CD4-positive, alpha-beta T cell (primary cell): ENCODE measurements around the gene MYRIP. TPM values are rescaled to one million over a fixed set of nuclear protein-coding genes. Genes with fewer than 3 reads are reported as not detected.

Experiments used
- ATAC-seq: fragments of 200-7000 bp; cut with Tn5 transposase; one replicate; pipeline ENCODE4 v1.10.0; 2022; ENCODE audit warnings: mild to moderate bottlenecking; ENCODE audit not compliant: poor library complexity
- CTCF ChIA-PET: fragments of 350-600 bp; sonication (Branson Sonifier 250); formaldehyde crosslinking; loops from one replicate; lab custom pipeline; 2021; ENCODE audit warnings: antibody characterized with exemption, inconsistent platforms; lab: Charles Lee
- POLR2A ChIA-PET: fragments of 350-600 bp; sonication (Branson Sonifier 250); formaldehyde crosslinking; loops from one replicate; lab custom pipeline; 2021; ENCODE audit warnings: antibody characterized with exemption, inconsistent platforms; lab: Charles Lee
- DNase-seq, 14 experiments: peaks; one replicate each; pipeline ENCODE4 v3.0.0-alpha.2; 2013 to 2020; ENCODE audit warnings: mixed read lengths in 2 of 14
- H3K27ac ChIP-seq, 2 donors: one replicate each; pipeline versions ENCODE4 v1.5.1 to v1.7.0; 2013; ENCODE audit warnings: low read length in 2 of 2, low read depth in 1 of 2, mild to moderate bottlenecking in 1 of 2
- H3K27me3 ChIP-seq, 2 experiments: 1 replicate in 1 of 2; 2 replicates in 1 of 2; pipeline versions ENCODE4 v1.6.1 to v1.7.0; 2013; ENCODE audit warnings: low read length in 2 of 2, control low read depth in 1 of 2, mild to moderate bottlenecking in 1 of 2, moderate library complexity in 1 of 2; ENCODE audit not compliant: insufficient read depth in 2 of 2, control insufficient read depth in 1 of 2
- H3K36me3 ChIP-seq: one replicate; pipeline ENCODE4 v1.6.1; 2013; ENCODE audit warnings: low read length, control low read depth; ENCODE audit not compliant: insufficient read depth
- H3K4me1 ChIP-seq: one replicate; pipeline ENCODE4 v1.6.1; 2013; ENCODE audit warnings: low read length, control low read depth; ENCODE audit not compliant: insufficient read depth
- H3K4me3 ChIP-seq: one replicate; pipeline ENCODE4 v1.5.1; 2013; ENCODE audit warnings: mild to moderate bottlenecking, low read length, moderate library complexity
- H3K9me3 ChIP-seq, 2 experiments: 1 replicate in 1 of 2; 2 replicates in 1 of 2; pipeline versions ENCODE4 v1.6.1 to v1.7.0; 2013; ENCODE audit warnings: low read length in 2 of 2, mild to moderate bottlenecking in 2 of 2, control low read depth in 1 of 2, moderate library complexity in 1 of 2; ENCODE audit not compliant: control insufficient read depth in 1 of 2, insufficient read depth in 1 of 2
- H3K27ac Mint-ChIP-seq: one replicate; pipeline ENCODE4 v1.8.0; 2020; ENCODE audit warnings: mixed read lengths
- H3K27me3 Mint-ChIP-seq: one replicate; pipeline ENCODE4 v1.8.0; 2021; ENCODE audit warnings: mixed read lengths
- H3K36me3 Mint-ChIP-seq: one replicate; pipeline ENCODE4 v1.8.0; 2021; ENCODE audit warnings: low read depth, mixed read lengths
- H3K4me1 Mint-ChIP-seq: one replicate; pipeline ENCODE4 v1.8.0; 2021; ENCODE audit warnings: low read depth, mixed read lengths
- H3K4me3 Mint-ChIP-seq: one replicate; pipeline ENCODE4 v1.8.0; 2020; ENCODE audit warnings: mild to moderate bottlenecking, mixed read lengths
- H3K9me3 Mint-ChIP-seq: one replicate; pipeline ENCODE4 v1.8.0; 2020; ENCODE audit warnings: mixed read lengths
- CTCF ChIP-seq: fragments of 200-600 bp; IDR thresholded peaks from one replicate; pipeline ENCODE4 v1.8.0; 2022; ENCODE audit warnings: antibody characterized with exemption, mild to moderate bottlenecking
- intact Hi-C, 2 experiments: fragments of 100-400 bp; cut with DNase I in 1 of 2; cut with micrococcal nuclease in 1 of 2; formaldehyde crosslinking; loops; one replicate each; pipeline versions ENCODE4 v1.15.1 to v1.9.0; 2023 to 2025; cut with DNase I, micrococcal nuclease
- total RNA-seq, 174 experiments: library from RNA in 2 of 174; stranded (reverse) in 2 of 174; gene quantifications; one replicate each; pipeline ENCODE4 v1.2.3 and lab custom pipeline; 2021 to 2026

Gene MYRIP
- total RNA-seq, 2 experiments from 2014 or later, result not detected

GRCh38 chr3:40267937-40268724 is 458.7 kb downstream of the MYRIP start:
- ChIA-PET CTCF (interaction anchor here (0.6 kb wide), 1 partner anchor 13 kb away, joined by 3 read pairs; no protein-coding TSS in a partner anchor), POLR2A (interaction anchor here (0.6 kb wide), 1 partner anchor 23 kb away, joined by 3 read pairs; no protein-coding TSS in a partner anchor)
- no peaks in the 10 kb centered on the region for H3K4me1 Mint-ChIP-seq
- no peak overlapping the region for H3K4me3 Mint-ChIP-seq
- Histone ChIP-seq H3K27me3 (no peaks in the 10 kb centered on the region), H3K4me3 (no peak overlapping the region), H3K36me3 (no peaks in the 10 kb centered on the region), H3K4me1 (no peaks in the 10 kb centered on the region), H3K27ac (no peak overlapping the region), H3K9me3 (no peaks in the 10 kb centered on the region)
- ATAC-seq (no peak), DNase-seq (no peak)
- no peaks in the 10 kb centered on the region for H3K27me3 Mint-ChIP-seq
- intact Hi-C loops, result no loop called here
- H3K36me3 Mint-ChIP-seq, result peaks cover 10% of the 10 kb centered on the region
- H3K27ac Mint-ChIP-seq, result no peak overlapping the region
- no peaks in the 10 kb centered on the region for H3K9me3 Mint-ChIP-seq
- no peak for TF ChIP-seq CTCF

GRCh38 chr3:40268802-40269524 is 459.6 kb downstream of the MYRIP start:
- no peak for TF ChIP-seq CTCF
- H3K27me3 Mint-ChIP-seq, result no peaks in the 10 kb centered on the region
- Histone ChIP-seq H3K27me3 (no peaks in the 10 kb centered on the region), H3K36me3 (no peaks in the 10 kb centered on the region), H3K9me3 (no peaks in the 10 kb centered on the region), H3K4me3 (no peak overlapping the region), H3K4me1 (no peaks in the 10 kb centered on the region), H3K27ac (no peak overlapping the region)
- intact Hi-C loops, result no loop called here
- no peak for ATAC-seq
- no peak for DNase-seq
- peaks cover 10% of the 10 kb centered on the region for H3K36me3 Mint-ChIP-seq
- no peak overlapping the region for H3K4me3 Mint-ChIP-seq
- ChIA-PET CTCF (no interaction called here), POLR2A (no interaction called here)
- no peaks in the 10 kb centered on the region for H3K9me3 Mint-ChIP-seq
- no peaks in the 10 kb centered on the region for H3K4me1 Mint-ChIP-seq
- H3K27ac Mint-ChIP-seq, result no peak overlapping the region

- H3K4me3 Mint-ChIP-seq, result no peak overlapping the region
- POLR2A ChIA-PET, result no interaction called here
- no peaks in the 10 kb centered on the region for H3K27me3 Mint-ChIP-seq
- H3K4me1 Mint-ChIP-seq, result no peaks in the 10 kb centered on the region
- Histone ChIP-seq H3K4me1 (no peaks in the 10 kb centered on the region), H3K4me3 (no peak overlapping the region), H3K27ac (no peak overlapping the region), H3K9me3 (no peaks in the 10 kb centered on the region), H3K36me3 (no peaks in the 10 kb centered on the region), H3K27me3 (no peaks in the 10 kb centered on the region)
- DNase-seq, result no peak
- ATAC-seq, result no peak
- CTCF ChIA-PET, result no interaction called here
- intact Hi-C loops, result no loop called here
- no peak for TF ChIP-seq CTCF
- H3K9me3 Mint-ChIP-seq, result peaks cover 3% of the 10 kb centered on the region
- H3K36me3 Mint-ChIP-seq, result peaks cover 5% of the 10 kb centered on the region
- no peak overlapping the region for H3K27ac Mint-ChIP-seq
Observed at GRCh38 chr3:40278791-40279190, 469.4 kb downstream of the MYRIP start.
